HEK293 (cell line): ENCODE results near the gene XKR8.

Experiments used
- GLIS1 ChIP-seq: fragments of 450-650 bp; formaldehyde crosslinking; IDR thresholded peaks from 2 replicates; pipeline ENCODE4 v1.5.1; 2016; ENCODE audit warnings: missing biosample characterization, missing genetic modification characterization
- ZNF132 ChIP-seq: fragments of 450-650 bp; formaldehyde crosslinking; IDR thresholded peaks from 2 replicates; pipeline ENCODE4 v1.5.1; 2017; ENCODE audit warnings: missing biosample characterization, missing genetic modification characterization, borderline replicate concordance
- ZNF837 ChIP-seq: fragments of 450-650 bp; formaldehyde crosslinking; IDR thresholded peaks from 2 replicates; pipeline ENCODE4 v1.5.1; 2016; ENCODE audit warnings: missing biosample characterization, missing genetic modification characterization
- ZSCAN23 ChIP-seq: fragments of 450-650 bp; formaldehyde crosslinking; IDR thresholded peaks from 2 replicates; pipeline ENCODE4 v1.5.1; 2016; ENCODE audit warnings: missing biosample characterization, missing genetic modification characterization
- TF ChIP-seq, protein P1 (sequence below): fragments of 450-650 bp; formaldehyde crosslinking; IDR thresholded peaks from 2 replicates; pipeline ENCODE4 v1.5.1; 2016; ENCODE audit warnings: missing biosample characterization, missing genetic modification characterization

DNA sequence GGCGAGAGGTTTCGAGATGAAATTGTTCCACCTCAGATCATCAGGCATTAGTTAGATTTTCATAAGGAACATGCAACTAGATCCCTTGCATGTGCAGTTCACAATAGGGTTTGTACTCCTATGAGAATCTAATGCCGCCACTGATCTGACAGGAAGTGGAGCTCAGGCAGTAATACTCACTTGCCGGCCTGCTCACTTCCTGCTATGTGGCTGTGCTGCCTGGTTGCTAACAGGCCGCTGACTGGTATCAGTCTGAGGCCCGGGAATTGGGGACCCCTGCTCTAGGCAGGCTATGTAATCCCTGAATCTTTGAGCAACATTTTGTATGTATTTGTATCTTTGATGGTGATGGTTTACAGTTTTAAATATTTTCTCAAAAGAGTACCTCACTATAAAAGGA, 32.5 kb downstream of the XKR8 start:
- TF ChIP-seq ZNF132 (tag by site-specific recombination) (no peak), ZSCAN23 (tag by site-specific recombination) (no peak), ZNF837 (tag by site-specific recombination) (no peak), GLIS1 (tag by site-specific recombination) (no peak)
- TF ChIP-seq, protein P1, sequence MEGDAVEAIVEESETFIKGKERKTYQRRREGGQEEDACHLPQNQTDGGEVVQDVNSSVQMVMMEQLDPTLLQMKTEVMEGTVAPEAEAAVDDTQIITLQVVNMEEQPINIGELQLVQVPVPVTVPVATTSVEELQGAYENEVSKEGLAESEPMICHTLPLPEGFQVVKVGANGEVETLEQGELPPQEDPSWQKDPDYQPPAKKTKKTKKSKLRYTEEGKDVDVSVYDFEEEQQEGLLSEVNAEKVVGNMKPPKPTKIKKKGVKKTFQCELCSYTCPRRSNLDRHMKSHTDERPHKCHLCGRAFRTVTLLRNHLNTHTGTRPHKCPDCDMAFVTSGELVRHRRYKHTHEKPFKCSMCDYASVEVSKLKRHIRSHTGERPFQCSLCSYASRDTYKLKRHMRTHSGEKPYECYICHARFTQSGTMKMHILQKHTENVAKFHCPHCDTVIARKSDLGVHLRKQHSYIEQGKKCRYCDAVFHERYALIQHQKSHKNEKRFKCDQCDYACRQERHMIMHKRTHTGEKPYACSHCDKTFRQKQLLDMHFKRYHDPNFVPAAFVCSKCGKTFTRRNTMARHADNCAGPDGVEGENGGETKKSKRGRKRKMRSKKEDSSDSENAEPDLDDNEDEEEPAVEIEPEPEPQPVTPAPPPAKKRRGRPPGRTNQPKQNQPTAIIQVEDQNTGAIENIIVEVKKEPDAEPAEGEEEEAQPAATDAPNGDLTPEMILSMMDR (tag by site-specific recombination), result no peak
